Activated CD4-positive, alpha-beta T cell treated with anti-CD3 and anti-CD28 coated beads for 4 hours (primary cell): ENCODE data around the gene TTC28.
"Not testable (repeated sequence)": the region's sequence is repeated elsewhere in the genome, so short reads cannot be mapped to it uniquely, and the experiment has no call there.

ENCODE experiments used
- DNase-seq, 2 donors: peaks; one replicate each; pipeline ENCODE4 v3.0.0-alpha.2; 2020

TTC28 gene

GRCh38 chr22:28398355-28398754 is 281.3 kb downstream of the TTC28 start:
- no peak for DNase-seq

DNA sequence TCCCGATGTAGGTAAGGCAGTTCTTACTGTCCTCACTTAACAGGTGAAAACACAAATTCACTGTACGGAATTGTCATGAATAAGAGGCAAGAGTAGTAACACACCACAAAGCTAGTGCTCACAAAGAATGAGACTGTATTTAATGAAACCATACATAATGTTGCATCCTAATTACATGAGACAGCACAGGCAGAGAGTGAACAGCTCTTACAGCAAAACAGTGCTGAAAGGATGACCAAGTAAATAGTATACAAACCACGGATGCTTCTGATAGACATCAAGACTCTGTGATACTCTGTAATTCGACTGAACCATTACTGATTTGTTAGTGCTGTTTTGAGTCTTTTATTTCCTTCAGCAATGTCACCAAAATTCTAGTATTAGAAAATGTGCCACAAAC is 282.3 kb downstream of the TTC28 start:
- no peak for DNase-seq

DNA sequence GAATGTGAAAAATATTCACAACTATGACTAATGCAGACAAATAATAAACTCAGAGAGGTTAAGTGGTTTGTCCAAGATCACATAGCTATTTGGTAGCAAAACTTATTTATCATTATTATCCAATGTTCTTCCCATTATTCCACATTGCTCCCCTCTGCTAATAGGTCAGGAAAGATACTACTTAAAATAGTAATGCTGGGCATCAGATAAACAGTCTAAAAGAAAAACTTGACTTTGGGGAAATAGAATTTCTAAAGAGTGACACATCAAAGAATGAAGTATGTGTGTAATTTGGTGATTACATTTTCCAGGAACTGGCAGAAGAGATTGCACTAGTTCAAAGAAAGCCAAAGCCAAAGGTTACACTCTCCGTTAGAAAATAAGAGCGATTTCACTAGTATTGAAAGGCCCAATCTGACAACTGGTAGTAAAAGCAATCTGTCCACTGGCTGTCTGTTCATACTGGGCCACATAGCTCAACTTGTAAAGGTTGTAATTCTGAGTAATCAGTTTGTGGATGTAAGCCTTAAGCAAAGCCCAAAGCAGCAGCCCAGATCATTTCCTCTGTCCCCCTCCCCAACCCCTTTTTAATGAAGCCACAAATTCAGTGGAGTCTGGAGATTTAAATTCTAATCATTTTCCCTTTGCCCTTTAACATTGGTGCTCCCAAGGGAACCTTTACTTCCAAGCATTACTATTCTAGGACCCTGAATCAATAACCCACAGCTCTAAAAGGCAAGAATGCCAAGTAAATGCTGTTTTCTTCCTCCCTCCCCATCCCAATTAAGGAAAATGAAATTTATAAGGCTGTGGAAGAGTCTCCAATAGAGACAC is 283.5 kb downstream of the TTC28 start:
- DNase-seq, result no peak

DNA sequence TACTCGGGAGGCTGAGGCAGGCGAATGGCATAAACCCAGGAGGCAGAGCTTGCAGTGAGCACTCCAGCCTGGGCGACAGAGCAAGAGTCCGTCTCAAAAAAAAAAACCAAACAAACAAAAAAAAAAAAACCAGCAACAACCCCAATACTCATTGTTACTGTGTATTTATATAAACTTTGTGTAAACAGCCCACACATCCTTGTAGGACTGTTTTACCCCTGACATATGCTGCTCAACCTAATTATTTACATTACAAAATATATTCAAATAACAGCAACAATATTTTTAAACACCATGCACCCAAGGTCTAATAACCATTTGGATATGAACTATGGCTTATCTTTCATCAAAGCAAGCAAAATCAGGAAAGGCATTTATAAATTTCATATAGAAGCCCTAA is 284.1 kb downstream of the TTC28 start:
- no peak for DNase-seq

DNA sequence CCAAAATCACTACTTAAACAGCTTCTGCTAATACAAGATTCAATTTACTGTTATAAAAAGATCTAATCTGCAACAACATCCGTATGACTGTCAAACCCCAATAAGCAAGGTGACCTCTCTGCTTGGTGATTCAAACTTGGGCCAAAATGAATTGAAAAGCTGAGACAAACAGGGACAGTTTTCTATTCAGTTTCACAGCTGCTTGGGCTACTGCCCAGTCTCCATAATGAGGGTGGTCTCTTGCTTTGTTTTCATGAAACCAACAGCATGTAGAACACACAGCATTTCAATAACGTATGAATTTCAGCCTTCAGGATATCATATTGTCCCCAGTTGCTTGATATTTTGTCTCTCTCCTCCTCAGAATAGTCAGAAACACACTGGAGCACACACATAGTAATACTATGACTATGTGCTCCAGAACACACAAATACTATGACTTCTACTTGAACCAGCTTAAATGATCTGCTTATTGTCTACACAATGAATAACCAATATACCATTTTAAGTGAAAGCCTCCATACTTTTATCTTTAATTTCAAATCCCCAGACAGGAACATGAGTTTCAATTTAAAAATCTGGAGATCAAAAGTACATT is 285.0 kb downstream of the TTC28 start:
- no peak for DNase-seq

- DNase-seq, result no peak
These were observed 298.0 kb downstream of the TTC28 start for GRCh38 chr22:28381429-28382167.

- no peak for DNase-seq
These were observed 299.7 kb downstream of the TTC28 start for GRCh38 chr22:28379951-28380350.

GRCh38 chr22:28379075-28379779 is 300.4 kb downstream of the TTC28 start:
- DNase-seq, result no peak

GRCh38 chr22:28375761-28376534 is 303.7 kb downstream of the TTC28 start:
- DNase-seq, result no peak

DNA sequence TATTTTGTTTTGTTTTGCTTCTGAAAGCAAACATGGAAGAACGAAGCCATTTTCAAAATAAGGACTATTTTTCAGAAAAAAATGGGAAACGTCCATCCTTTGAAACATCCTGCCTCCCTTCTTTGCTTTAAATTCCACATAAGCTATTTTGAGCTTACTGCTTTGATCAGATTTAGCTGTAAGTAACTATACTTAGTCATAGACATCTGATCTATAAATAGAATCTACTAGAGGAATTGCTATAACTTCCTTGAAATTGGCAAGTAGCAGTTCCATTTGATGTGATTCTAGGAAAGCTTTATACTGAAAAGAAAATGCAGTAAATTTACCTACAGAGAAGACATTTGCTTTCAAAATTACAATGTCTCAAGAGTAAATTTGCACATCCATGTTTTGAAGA is 305.8 kb downstream of the TTC28 start:
- no peak for DNase-seq

- DNase-seq, result no peak
These were observed 309.8 kb downstream of the TTC28 start for GRCh38 chr22:28369854-28370253.

DNA sequence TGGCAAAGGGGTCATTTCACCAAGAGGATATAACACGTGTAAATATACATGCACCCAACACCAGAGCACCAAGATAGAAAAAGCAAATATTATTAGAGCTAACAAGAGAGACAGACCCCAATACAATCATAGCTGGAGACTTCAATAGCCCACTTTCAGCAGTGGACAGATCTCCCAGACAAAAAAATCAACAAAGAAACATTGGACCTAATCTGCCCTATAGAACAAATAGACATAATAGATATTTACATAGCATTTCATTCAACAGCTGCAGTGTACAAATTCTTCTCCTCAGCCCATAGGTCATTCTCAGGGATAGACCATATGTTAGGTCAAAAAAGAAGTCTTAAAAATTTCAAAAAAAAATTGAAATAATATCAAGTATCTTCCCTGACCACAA is 312.8 kb downstream of the TTC28 start:
- no peak for DNase-seq

DNA sequence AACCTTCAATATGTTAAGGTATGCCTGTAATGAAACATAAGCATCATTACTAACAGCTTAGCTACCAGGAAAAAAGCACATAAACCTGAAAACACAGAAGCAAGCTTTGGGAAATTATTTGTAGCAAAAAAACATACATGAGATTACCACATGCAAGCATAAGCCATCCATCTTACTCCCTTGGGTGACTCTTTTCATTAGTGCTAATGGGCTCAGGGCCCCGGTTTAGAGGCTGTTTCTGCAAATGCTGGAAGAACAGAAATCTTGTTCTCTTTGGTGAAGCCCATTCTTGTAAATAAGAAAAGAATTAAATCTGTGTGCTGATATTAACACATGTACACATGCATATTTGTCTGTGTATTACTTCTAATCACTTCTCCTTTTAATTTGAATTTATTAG is 314.3 kb downstream of the TTC28 start:
- no peak for DNase-seq

DNA sequence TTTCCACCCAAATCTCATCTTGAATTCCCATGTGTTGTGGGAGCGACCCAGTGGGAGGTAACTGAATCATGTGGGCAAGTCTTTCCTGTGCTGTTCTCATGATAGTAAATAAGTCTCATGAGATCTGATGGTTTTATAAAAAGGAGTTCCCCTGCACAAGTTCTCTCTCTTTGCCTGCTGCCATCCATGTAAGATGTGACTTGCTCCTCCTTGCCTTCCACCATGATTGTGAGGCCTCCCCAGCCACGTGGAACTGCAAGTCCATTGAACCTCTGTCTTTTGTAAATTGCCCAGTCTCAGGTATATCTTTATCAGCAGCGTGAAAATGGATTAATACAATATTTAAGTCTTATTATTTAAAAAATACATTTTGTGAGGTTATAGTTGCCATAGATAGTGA is 315.5 kb downstream of the TTC28 start:
- DNase-seq, result not testable (repeated sequence)

GRCh38 chr22:28360939-28361338 is 318.7 kb downstream of the TTC28 start:
- no peak for DNase-seq

GRCh38 chr22:28358312-28358711 is 321.3 kb downstream of the TTC28 start:
- DNase-seq, result no peak

DNA sequence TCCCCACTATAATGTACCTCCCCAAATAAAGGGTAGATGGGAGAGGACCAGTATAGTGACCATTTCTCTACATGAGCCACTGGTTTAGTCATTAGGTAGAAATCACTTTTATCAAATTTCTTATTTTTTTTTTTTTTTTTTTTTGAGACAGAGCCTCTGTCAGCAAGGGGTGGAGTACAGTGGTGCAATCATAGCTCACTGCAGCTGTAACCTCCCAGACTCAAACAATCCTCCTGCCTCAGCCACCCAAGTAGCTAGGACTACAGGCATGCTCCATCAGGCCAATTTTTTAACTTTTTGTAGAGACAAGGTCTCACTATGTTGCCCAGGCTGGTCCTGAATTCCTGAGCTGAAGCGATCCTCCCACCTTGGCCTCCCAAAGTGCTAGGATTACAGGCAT is 322.4 kb downstream of the TTC28 start:
- no peak for DNase-seq

- DNase-seq, result no peak
These were observed 328.2 kb downstream of the TTC28 start for GRCh38 chr22:28351476-28351875.

- no peak for DNase-seq
These were observed 330.7 kb downstream of the TTC28 start for GRCh38 chr22:28348613-28349609.

GRCh38 chr22:28346308-28346707 is 333.3 kb downstream of the TTC28 start:
- DNase-seq, result no peak
